ENCODE results near the gene IL17RB. TPM values are rescaled to one million over a fixed set of nuclear protein-coding genes. Genes with fewer than 3 reads are reported as not detected.

IL17RB gene
- total RNA-seq, 3 donors from 2014 or later, result 0.64 to 61.6 (median 46.5) TPM

GRCh38 chr3:53805463-53806159 is 40.8 kb upstream of the IL17RB start:
- DNase-seq (ENCODE audit: low spot score in 2 of 2), result no peak
- no peaks in the 10 kb centered on the region for H3K9me3 ChIP-seq
- no peak overlapping the region for H3K4me3 ChIP-seq
- H3K27me3 ChIP-seq, result no peaks in the 10 kb centered on the region
- intact Hi-C loops (cut with DNase I; ENCODE audit: low total_unique reads), result no loop called here
- TF ChIP-seq POLR2A (IDR thresholded peaks at IDR 0.05), result no peak
- TF ChIP-seq POLR2AphosphoS5 (IDR thresholded peaks at IDR 0.05), result no peak
- no peak for TF ChIP-seq CTCF (IDR thresholded peaks at IDR 0.05)
- no peaks in the 10 kb centered on the region for H3K36me3 ChIP-seq
- no peaks in the 10 kb centered on the region for H3K4me1 ChIP-seq
- H3K27ac ChIP-seq, result no peak overlapping the region

GRCh38 chr3:53806182-53807116 is 39.9 kb upstream of the IL17RB start:
- intact Hi-C loops (cut with DNase I; ENCODE audit: low total_unique reads), result no loop called here
- H3K27me3 ChIP-seq, result no peaks in the 10 kb centered on the region
- no peak overlapping the region for H3K4me3 ChIP-seq
- H3K9me3 ChIP-seq, result no peaks in the 10 kb centered on the region
- H3K4me1 ChIP-seq, result no peaks in the 10 kb centered on the region
- TF ChIP-seq POLR2A (IDR thresholded peaks at IDR 0.05) (no peak), POLR2AphosphoS5 (IDR thresholded peaks at IDR 0.05) (no peak), CTCF (IDR thresholded peaks at IDR 0.05) (no peak)
- no peaks in the 10 kb centered on the region for H3K36me3 ChIP-seq
- no peak for DNase-seq (ENCODE audit: low spot score in 2 of 2)
- no peak overlapping the region for H3K27ac ChIP-seq

GRCh38 chr3:53807117-53807810 is 39.1 kb upstream of the IL17RB start:
- H3K27me3 ChIP-seq, result no peaks in the 10 kb centered on the region
- no peaks in the 10 kb centered on the region for H3K9me3 ChIP-seq
- no peak for DNase-seq (ENCODE audit: low spot score in 2 of 2)
- no peaks in the 10 kb centered on the region for H3K36me3 ChIP-seq
- TF ChIP-seq POLR2A (IDR thresholded peaks at IDR 0.05) (no peak), POLR2AphosphoS5 (IDR thresholded peaks at IDR 0.05) (no peak), CTCF (IDR thresholded peaks at IDR 0.05) (no peak)
- H3K27ac ChIP-seq, result no peak overlapping the region
- no peaks in the 10 kb centered on the region for H3K4me1 ChIP-seq
- H3K4me3 ChIP-seq, result no peak overlapping the region
- intact Hi-C loops (cut with DNase I; ENCODE audit: low total_unique reads), result no loop called here

- no peak for DNase-seq (ENCODE audit: low spot score in 2 of 2)
- H3K27me3 ChIP-seq, result no peaks in the 10 kb centered on the region
- no peaks in the 10 kb centered on the region for H3K36me3 ChIP-seq
- no peak overlapping the region for H3K27ac ChIP-seq
- intact Hi-C loops (cut with DNase I; ENCODE audit: low total_unique reads), result no loop called here
- TF ChIP-seq CTCF (IDR thresholded peaks at IDR 0.05) (no peak), POLR2A (IDR thresholded peaks at IDR 0.05) (no peak), POLR2AphosphoS5 (IDR thresholded peaks at IDR 0.05) (no peak)
- H3K9me3 ChIP-seq, result no peaks in the 10 kb centered on the region
- H3K4me3 ChIP-seq, result no peak overlapping the region
- H3K4me1 ChIP-seq, result no peaks in the 10 kb centered on the region
Measured at GRCh38 chr3:53808496-53808895, 37.9 kb upstream of the IL17RB start.

Data from breast epithelium (tissue), 4 donors.